RWPE1 (cell line): ENCODE results near the gene ARGLU1.

Source experiments
- CTCF ChIA-PET: fragments of 350-600 bp; sonication (Branson Sonifier 250); formaldehyde crosslinking; extraction: SDS; loops from one replicate; lab custom pipeline; 2021; lab: Yijun Ruan, JAX
- POLR2A ChIA-PET: fragments of 400-600 bp; formaldehyde crosslinking; extraction: SDS; loops from one replicate; lab custom pipeline; 2020; ENCODE audit warnings: antibody characterized with exemption; ENCODE audit not compliant: low non-redundant PET; lab: Yijun Ruan, JAX
- DNase-seq: peaks from one replicate; pipeline ENCODE4 v3.0.0; 2012; ENCODE audit warnings: low spot score
- H3K27ac ChIP-seq: fragments of 450-650 bp; 2 replicates; pipeline ENCODE4 v1.5.1; 2017
- TF ChIP-seq, protein P1 (sequence below): fragments of 450-650 bp; conservative IDR thresholded peaks from 2 replicates; pipeline ENCODE4 v1.5.1; 2017; ENCODE audit warnings: low read depth, mild to moderate bottlenecking

ARGLU1 gene

DNA sequence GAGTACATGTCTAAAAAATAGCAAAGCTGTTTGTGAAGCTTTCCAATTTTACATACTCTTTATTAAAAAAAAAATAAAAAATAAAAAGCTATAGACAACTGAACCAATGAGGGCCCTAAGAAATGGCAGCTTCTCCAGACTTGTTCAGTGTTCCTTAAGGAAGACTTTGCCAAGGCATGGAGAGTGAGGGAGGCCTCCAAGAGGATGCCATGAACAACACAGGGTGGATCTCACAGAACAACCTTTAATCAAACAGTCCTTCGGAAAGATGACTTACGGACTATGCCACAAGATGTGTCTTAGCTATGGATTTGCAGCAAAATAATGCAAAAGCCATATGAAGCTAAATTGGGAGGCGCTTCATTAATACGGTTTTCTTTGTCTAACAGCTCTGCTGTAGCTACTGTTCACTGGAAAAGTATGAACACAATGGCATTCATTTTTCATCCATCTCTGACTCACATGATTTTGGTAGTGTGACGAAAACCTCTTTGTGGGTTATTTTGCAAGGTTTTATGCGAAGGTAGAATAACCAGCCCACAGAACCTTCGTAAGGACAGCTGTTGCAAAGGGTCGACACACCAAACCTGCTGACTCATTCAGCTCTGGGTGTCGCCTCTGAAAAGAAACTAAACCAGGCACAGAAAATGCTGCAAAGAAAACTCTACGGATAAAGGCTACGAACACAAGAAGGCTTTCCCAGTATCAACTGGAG lies 60.2 kb downstream of the ARGLU1 start:
- TF ChIP-seq, protein P1, sequence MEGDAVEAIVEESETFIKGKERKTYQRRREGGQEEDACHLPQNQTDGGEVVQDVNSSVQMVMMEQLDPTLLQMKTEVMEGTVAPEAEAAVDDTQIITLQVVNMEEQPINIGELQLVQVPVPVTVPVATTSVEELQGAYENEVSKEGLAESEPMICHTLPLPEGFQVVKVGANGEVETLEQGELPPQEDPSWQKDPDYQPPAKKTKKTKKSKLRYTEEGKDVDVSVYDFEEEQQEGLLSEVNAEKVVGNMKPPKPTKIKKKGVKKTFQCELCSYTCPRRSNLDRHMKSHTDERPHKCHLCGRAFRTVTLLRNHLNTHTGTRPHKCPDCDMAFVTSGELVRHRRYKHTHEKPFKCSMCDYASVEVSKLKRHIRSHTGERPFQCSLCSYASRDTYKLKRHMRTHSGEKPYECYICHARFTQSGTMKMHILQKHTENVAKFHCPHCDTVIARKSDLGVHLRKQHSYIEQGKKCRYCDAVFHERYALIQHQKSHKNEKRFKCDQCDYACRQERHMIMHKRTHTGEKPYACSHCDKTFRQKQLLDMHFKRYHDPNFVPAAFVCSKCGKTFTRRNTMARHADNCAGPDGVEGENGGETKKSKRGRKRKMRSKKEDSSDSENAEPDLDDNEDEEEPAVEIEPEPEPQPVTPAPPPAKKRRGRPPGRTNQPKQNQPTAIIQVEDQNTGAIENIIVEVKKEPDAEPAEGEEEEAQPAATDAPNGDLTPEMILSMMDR: no peak
- POLR2A ChIA-PET: interaction anchor here (0.7 kb wide), 1 partner anchor 32 kb away, joined by 3 read pairs; no protein-coding TSS in a partner anchor

GRCh38 chr13:106506286-106506685 lies 61.7 kb downstream of the ARGLU1 start:
- ChIA-PET CTCF (interaction anchor here (0.7 kb wide), 1 partner anchor 361 kb away, joined by 4 read pairs; no protein-coding TSS in a partner anchor), POLR2A (no interaction called here)
- DNase-seq: no peak
- no peak overlapping the region for H3K27ac ChIP-seq
- TF ChIP-seq, protein P1: no peak

More for the DNA sequence above, 60.2 kb downstream of the ARGLU1 start:
- CTCF ChIA-PET: interaction anchor here (0.6 kb wide), 2 partner anchors 12 to 251 kb away, joined by 4 read pairs; no protein-coding TSS in a partner anchor
- DNase-seq: peak; percentile 66
- no peak overlapping the region for H3K27ac ChIP-seq

DNA sequence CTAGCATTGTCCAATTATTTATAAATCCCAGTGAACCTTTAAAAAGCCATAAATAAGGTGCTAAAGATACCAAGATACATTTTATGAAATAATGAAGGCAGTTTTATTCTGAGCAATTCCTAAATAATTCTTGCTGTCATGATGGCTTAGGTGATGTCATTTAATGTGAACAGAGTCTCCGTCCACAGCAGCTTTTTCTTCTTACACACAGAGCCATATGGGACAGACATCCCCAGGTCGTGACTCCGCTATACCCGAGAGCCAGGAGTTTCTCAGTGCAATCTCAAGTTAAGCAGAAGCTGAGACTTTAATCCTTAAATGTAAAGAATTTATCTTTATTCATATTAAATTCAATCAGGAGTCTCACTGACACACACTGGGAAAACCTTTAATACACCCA lies 62.2 kb downstream of the ARGLU1 start:
- CTCF ChIA-PET: no interaction called here
- H3K27ac ChIP-seq: no peak overlapping the region
- POLR2A ChIA-PET: no interaction called here

DNA sequence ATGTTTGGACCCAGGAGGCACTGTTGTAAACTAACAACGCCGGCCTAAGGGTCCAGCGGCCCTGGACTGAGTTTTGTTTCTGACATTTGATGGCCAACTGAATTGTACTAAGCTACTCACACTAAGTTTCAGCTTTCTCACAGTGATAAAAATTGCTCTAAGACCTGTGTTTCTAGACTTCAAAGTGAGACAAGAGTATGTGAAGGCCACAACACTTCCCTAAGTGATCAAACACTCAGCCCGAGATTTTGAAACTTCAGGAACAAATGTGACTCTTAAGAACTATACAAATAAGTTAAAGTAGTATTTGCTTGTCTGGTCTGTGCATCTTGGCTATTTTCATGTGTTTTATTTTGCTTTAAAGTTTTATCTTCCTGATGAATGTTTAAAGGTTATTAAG lies 62.6 kb downstream of the ARGLU1 start:
- TF ChIP-seq, protein P1: no peak
- no peak for DNase-seq
- ChIA-PET POLR2A (no interaction called here), CTCF (no interaction called here)
- H3K27ac ChIP-seq: no peak overlapping the region

More for the DNA sequence above, 62.2 kb downstream of the ARGLU1 start:
- DNase-seq: no peak
- TF ChIP-seq, protein P1: no peak

DNA sequence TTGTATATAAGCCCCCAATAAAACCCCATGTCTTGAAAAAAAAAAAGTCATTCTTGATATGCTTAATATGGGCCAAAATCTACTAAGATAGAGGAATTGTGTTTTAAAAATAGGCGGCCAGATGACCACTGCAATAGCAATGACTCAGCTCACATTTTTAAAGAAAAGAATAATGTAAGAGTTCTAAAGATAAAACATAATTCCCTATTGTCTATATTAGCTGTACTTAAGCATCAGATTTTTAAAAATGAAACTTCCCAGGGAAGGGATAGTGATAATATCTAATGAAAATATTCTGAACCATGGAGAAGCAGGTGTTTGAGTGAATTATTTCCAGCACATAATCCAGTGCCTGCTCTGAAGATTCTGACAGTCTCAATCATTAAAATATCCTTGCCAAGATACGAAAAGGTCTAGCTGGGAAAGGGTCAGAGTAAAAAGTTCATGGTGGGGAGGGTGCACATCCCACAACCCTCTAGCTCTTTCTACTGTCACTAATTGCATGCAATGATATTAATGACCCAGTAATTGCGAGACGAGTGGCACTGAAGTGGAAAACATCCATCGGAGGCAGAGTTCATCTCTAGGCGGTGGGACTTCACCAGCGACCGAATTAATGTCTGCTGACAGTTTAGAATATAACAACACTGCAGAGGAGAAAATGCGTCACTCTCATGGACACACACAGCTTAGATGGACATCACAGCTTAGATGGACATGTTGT lies 64.0 kb downstream of the ARGLU1 start:
- no peak for DNase-seq
- CTCF ChIA-PET: no interaction called here
- POLR2A ChIA-PET: no interaction called here
- no peak overlapping the region for H3K27ac ChIP-seq
- TF ChIP-seq, protein P1: no peak

DNA sequence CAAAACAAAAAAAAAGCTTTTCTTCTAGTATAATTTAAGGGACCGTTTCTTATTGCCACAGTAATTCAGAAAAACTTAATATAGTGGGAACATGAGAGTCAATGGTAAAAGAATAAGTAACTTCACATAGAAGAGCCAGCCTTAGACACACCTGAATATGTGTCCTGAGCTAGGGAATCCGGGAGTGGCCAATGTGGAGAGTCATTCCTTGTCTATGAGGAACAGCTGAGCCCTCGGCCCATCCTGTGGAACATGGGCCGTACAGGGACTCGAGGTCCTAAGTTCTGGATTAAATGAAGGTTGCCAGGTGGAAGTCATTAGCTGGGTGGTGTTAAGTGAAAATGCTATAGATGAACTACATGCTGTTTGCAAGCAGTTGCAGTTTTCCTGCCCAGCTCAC lies 64.7 kb downstream of the ARGLU1 start:
- TF ChIP-seq, protein P1: no peak
- ChIA-PET CTCF (no interaction called here), POLR2A (no interaction called here)
- no peak overlapping the region for H3K27ac ChIP-seq
- no peak for DNase-seq
